Trophoblast cell (in vitro differentiated cells and primary cell): ENCODE measurements around the gene TESMIN.

Source experiments
- DNase-seq, 2 donors: peaks; one replicate each; pipeline ENCODE4 v3.0.0-alpha.2; 2016
- H2AFZ ChIP-seq: 2 replicates; pipeline ENCODE4 v1.6.1; 2013; ENCODE audit warnings: low read length, moderate library complexity, mild to moderate bottlenecking; ENCODE audit not compliant: insufficient read depth, poor library complexity
- H2AK5ac ChIP-seq: 2 replicates; pipeline ENCODE4 v1.6.1; 2013; ENCODE audit warnings: mild to moderate bottlenecking, low read length
- H2BK120ac ChIP-seq: 2 replicates; pipeline ENCODE4 v1.6.1; 2013; ENCODE audit warnings: low read length, mild to moderate bottlenecking, moderate library complexity; ENCODE audit not compliant: insufficient read depth, poor library complexity
- H2BK12ac ChIP-seq: 2 replicates; pipeline ENCODE4 v1.6.1; 2013; ENCODE audit warnings: mild to moderate bottlenecking, low read length, moderate library complexity
- H2BK5ac ChIP-seq: 2 replicates; pipeline ENCODE4 v1.6.1; 2013; ENCODE audit warnings: low read length, low read depth, moderate library complexity, mild to moderate bottlenecking; ENCODE audit not compliant: poor library complexity
- H3K14ac ChIP-seq: 2 replicates; pipeline ENCODE4 v1.6.1; 2013; ENCODE audit warnings: mild to moderate bottlenecking, low read length
- H3K18ac ChIP-seq: 2 replicates; pipeline ENCODE4 v1.6.1; 2013; ENCODE audit warnings: mild to moderate bottlenecking, low read length
- H3K23ac ChIP-seq: 2 replicates; pipeline ENCODE4 v1.6.1; 2013; ENCODE audit warnings: low read length
- H3K27ac ChIP-seq: 2 replicates; pipeline ENCODE4 v1.5.1; 2013; ENCODE audit warnings: low read depth, mild to moderate bottlenecking, inconsistent platforms, low read length, moderate library complexity
- H3K27me3 ChIP-seq: 2 replicates; pipeline ENCODE4 v1.6.1; 2013; ENCODE audit warnings: inconsistent platforms, mild to moderate bottlenecking, low read length, moderate library complexity; ENCODE audit not compliant: insufficient read depth
- H3K36me3 ChIP-seq, 2 experiments: 1 replicate in 1 of 2; 2 replicates in 1 of 2; pipeline ENCODE4 v1.6.1; 2013; ENCODE audit warnings: low read length in 2 of 2, mild to moderate bottlenecking in 2 of 2, moderate library complexity in 1 of 2; ENCODE audit not compliant: insufficient read depth in 2 of 2, control insufficient read depth in 1 of 2
- H3K4ac ChIP-seq: 2 replicates; pipeline ENCODE4 v1.6.1; 2013; ENCODE audit warnings: low read depth, mild to moderate bottlenecking, low read length, moderate library complexity
- H3K4me1 ChIP-seq, 2 experiments: 1 replicate in 1 of 2; 2 replicates in 1 of 2; pipeline ENCODE4 v1.6.1; 2013; ENCODE audit warnings: low read length in 2 of 2, mild to moderate bottlenecking in 2 of 2, moderate library complexity in 1 of 2; ENCODE audit not compliant: insufficient read depth in 2 of 2, control insufficient read depth in 1 of 2
- H3K4me2 ChIP-seq: 2 replicates; pipeline ENCODE4 v1.6.1; 2013; ENCODE audit warnings: inconsistent platforms, mild to moderate bottlenecking, low read length, moderate library complexity
- H3K4me3 ChIP-seq: 2 replicates; pipeline ENCODE4 v1.5.1; 2013; ENCODE audit warnings: mild to moderate bottlenecking, low read depth, low read length, inconsistent platforms
- H3K79me1 ChIP-seq: one replicate; pipeline ENCODE4 v1.6.1; 2013; ENCODE audit warnings: low read length
- H3K79me2 ChIP-seq: 2 replicates; pipeline ENCODE4 v1.6.1; 2013; ENCODE audit warnings: low read length, mild to moderate bottlenecking; ENCODE audit not compliant: control insufficient read depth, insufficient read depth, poor library complexity
- H3K9ac ChIP-seq: 2 replicates; pipeline ENCODE4 v1.6.1; 2013; ENCODE audit warnings: mild to moderate bottlenecking, low read length
- H3K9me3 ChIP-seq: 2 replicates; pipeline ENCODE4 v1.6.1; 2013; ENCODE audit warnings: low read depth, mild to moderate bottlenecking, control low read depth, inconsistent platforms, low read length; ENCODE audit not compliant: insufficient read depth
- H4K12ac ChIP-seq: 2 replicates; pipeline ENCODE4 v1.6.1; 2013; ENCODE audit warnings: low read depth, mild to moderate bottlenecking, low read length, moderate library complexity
- H4K8ac ChIP-seq: 2 replicates; pipeline ENCODE4 v1.6.1; 2013; ENCODE audit warnings: low read depth, mild to moderate bottlenecking, low read length, moderate library complexity
- H4K91ac ChIP-seq: one replicate; pipeline ENCODE4 v1.6.1; 2013; ENCODE audit warnings: low read depth, mild to moderate bottlenecking, low read length, moderate library complexity
- WGBS: extraction: QIAGEN DNeasy Blood & Tissue Kit; methylation state at CpG from one replicate; pipeline ENCODE4 v1.1.7; 2013; ENCODE audit warnings: missing lambda C conversion rate; ENCODE audit not compliant: insufficient read length, insufficient coverage; ENCODE audit errors: extremely low coverage; 5-methylcytosine and 5-hydroxymethylcytosine counted together

TESMIN gene

DNA sequence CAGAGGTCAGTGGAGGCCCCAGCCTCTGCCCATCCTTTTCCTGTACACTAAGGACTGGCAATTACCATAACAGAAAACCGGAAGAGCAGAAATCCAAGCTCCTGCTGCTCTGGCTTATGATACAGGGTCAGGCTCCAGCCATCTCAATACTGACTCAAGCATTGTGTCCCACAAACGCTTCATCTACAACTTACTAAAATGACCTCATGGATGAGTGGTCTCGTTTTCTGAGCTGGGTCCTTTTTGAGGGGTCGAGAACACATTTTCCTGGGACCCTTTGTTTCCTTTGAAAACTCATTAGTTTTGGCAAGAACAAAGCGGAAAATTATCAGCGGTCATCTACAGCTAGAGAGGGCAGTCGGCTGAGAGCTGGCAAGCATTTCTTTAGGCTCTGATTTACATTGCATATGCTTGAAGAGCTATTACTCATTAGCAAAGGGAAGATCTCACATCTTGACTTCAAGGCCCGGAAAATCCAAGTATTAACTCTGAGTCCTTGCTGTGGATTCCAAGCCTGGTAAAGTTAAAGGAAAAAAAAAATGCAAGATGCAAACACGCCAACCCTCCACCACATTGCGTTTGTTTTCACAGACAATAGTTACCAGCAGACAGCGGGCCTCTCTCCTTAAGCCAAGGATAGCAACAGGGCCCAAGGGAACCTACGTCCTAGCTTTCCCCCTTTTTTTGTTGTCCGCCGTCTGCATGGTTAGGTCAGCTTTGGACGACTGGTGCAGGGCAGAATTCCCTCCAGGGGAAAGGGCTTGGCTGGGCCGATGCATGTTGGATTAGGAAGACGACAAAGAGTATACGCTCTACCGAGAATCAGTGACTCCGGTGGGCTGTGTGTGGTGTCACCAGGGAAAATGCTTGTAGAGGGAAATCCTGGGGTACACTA lies 1.8 kb downstream of the TESMIN start:
- peak overlapping the region; percentile 49 for H3K4me2 ChIP-seq
- no peak overlapping the region for H2BK120ac ChIP-seq
- no peak overlapping the region for H2AFZ ChIP-seq
- no CpG with 5 or more reads among the region's 20 CpGs for WGBS
- peak in 1 of 2 donors; percentile 43 for DNase-seq
- H3K18ac ChIP-seq: no peak overlapping the region
- no peak overlapping the region for H3K27ac ChIP-seq
- H2AK5ac ChIP-seq: peak overlapping the region; percentile 38
- no peak overlapping the region for H3K23ac ChIP-seq
- no peak overlapping the region for H4K91ac ChIP-seq
- H3K9ac ChIP-seq: no peak overlapping the region
- no peak overlapping the region for H3K4me3 ChIP-seq
- H3K14ac ChIP-seq: no peak overlapping the region
- no peak overlapping the region for H2BK12ac ChIP-seq
- H4K8ac ChIP-seq: no peak overlapping the region
- no peak overlapping the region for H2BK5ac ChIP-seq
- no peaks in the 10 kb centered on the region for H3K79me2 ChIP-seq
- no peaks in the 10 kb centered on the region for H3K9me3 ChIP-seq
- H3K79me1 ChIP-seq: peaks cover 1% of the 10 kb centered on the region
- no peak overlapping the region for H4K12ac ChIP-seq
- H3K4me1 ChIP-seq: peaks cover 0 to 7% of the 10 kb centered on the region in 2 experiments
- no peaks in the 10 kb centered on the region for H3K36me3 ChIP-seq
- H3K4ac ChIP-seq: no peak overlapping the region
- H3K27me3 ChIP-seq: no peaks in the 10 kb centered on the region

DNA sequence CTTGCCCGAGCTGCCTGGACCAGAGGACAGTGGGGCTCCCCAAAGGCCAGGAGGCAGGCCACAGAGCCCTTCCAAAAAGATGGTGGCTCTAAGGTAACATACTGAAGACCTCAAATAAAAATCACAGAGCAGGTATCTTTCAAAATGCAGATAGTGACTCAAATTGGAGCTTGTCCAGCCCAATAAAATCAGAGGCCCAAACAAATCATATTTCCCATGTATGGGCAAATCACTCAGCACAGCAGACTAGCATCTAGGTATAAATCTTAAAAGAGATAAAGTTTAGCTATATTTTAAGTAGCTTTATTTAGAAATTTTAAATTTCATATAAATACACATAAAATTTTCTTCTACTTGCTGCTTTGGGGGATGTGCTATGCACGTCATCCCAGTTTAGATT lies 3.3 kb downstream of the TESMIN start:
- H3K23ac ChIP-seq: no peak overlapping the region
- no peaks in the 10 kb centered on the region for H3K36me3 ChIP-seq
- no peak overlapping the region for H2BK5ac ChIP-seq
- no peak overlapping the region for H3K18ac ChIP-seq
- no peak overlapping the region for H3K4me3 ChIP-seq
- no peak overlapping the region for H3K27ac ChIP-seq
- no peaks in the 10 kb centered on the region for H3K27me3 ChIP-seq
- no peak overlapping the region for H4K12ac ChIP-seq
- H3K4me2 ChIP-seq: no peak overlapping the region
- no CpG with 5 or more reads among the region's 2 CpGs for WGBS
- H3K14ac ChIP-seq: no peak overlapping the region
- no peak overlapping the region for H3K9ac ChIP-seq
- H4K91ac ChIP-seq: no peak overlapping the region
- H4K8ac ChIP-seq: no peak overlapping the region
- no peaks in the 10 kb centered on the region for H3K79me2 ChIP-seq
- peaks cover 1% of the 10 kb centered on the region for H3K79me1 ChIP-seq
- no peak overlapping the region for H2AFZ ChIP-seq
- DNase-seq: no peak
- no peak overlapping the region for H2BK12ac ChIP-seq
- no peak overlapping the region for H3K4ac ChIP-seq
- H2AK5ac ChIP-seq: no peak overlapping the region
- H3K4me1 ChIP-seq: peaks cover 0 to 7% of the 10 kb centered on the region in 2 experiments
- H3K9me3 ChIP-seq: no peaks in the 10 kb centered on the region
- H2BK120ac ChIP-seq: no peak overlapping the region

DNA sequence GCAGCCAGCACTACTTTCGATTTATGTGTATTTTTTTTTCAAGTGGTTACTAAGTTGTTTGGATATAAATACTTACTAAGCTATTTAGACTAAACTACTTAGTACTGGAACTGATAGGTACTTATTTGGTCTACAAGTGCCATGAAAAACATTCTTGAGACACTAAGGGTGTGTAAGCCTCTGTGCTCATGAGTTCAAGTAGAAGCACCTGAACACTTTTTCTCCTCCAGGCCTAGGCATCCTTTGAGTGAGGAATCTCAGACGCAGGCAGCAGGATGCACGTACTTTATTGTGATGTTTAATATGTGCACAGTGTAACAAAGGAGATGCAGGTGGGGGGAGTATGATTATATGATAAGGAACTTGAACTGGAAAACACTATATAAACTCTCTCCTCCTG lies 7.8 kb downstream of the TESMIN start:
- Histone ChIP-seq H3K79me1 (no peaks in the 10 kb centered on the region), H3K4me2 (no peak overlapping the region), H2BK5ac (no peak overlapping the region), H3K27ac (no peak overlapping the region), H3K14ac (no peak overlapping the region), H2BK120ac (no peak overlapping the region), H3K23ac (no peak overlapping the region), H3K4me3 (no peak overlapping the region), H3K27me3 (no peaks in the 10 kb centered on the region), H3K79me2 (no peaks in the 10 kb centered on the region), H3K9me3 (peaks cover 1% of the 10 kb centered on the region), H3K36me3 (no peaks in the 10 kb centered on the region), H3K4me1 (no peaks in the 10 kb centered on the region), H3K9ac (no peak overlapping the region), H3K4ac (no peak overlapping the region), H2BK12ac (no peak overlapping the region), H4K12ac (no peak overlapping the region), H2AFZ (no peak overlapping the region), H3K18ac (no peak overlapping the region), H4K8ac (no peak overlapping the region), H4K91ac (no peak overlapping the region), H2AK5ac (no peak overlapping the region)
- no peak for DNase-seq
- WGBS: no CpG with 5 or more reads among the region's 3 CpGs

DNA sequence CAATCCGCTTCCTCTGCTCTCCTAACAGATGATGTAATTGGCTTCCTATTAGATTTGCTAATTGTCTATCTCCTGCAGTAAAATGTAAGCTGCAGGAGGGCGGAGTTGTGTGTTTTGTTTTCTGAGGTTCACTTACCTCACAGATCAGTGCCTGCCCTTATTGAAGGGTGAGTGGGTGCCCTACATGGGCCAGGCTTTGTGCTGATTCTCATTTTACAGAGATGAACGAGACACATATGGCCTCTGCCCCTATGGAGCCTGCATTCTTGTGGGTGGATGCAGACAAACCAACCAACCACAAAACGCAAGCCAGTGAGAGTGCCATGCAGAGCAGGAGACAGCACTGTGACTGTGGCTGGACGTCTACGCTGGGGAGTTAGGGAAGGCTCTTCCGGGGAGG lies 9.9 kb downstream of the TESMIN start:
- DNase-seq: no peak

More for the DNA sequence above, 9.9 kb downstream of the TESMIN start:
- Histone ChIP-seq H3K14ac (no peak overlapping the region), H3K27me3 (no peaks in the 10 kb centered on the region), H2BK5ac (no peak overlapping the region), H2AK5ac (no peak overlapping the region), H3K27ac (no peak overlapping the region), H3K4me2 (no peak overlapping the region), H3K23ac (no peak overlapping the region), H3K4me1 (no peaks in the 10 kb centered on the region), H4K12ac (no peak overlapping the region), H3K36me3 (no peaks in the 10 kb centered on the region), H3K9me3 (peaks cover 1% of the 10 kb centered on the region), H4K91ac (no peak overlapping the region), H3K4me3 (no peak overlapping the region), H3K4ac (no peak overlapping the region), H3K9ac (no peak overlapping the region), H2BK12ac (no peak overlapping the region), H3K79me1 (no peaks in the 10 kb centered on the region), H2AFZ (no peak overlapping the region), H3K79me2 (no peaks in the 10 kb centered on the region), H2BK120ac (no peak overlapping the region), H4K8ac (no peak overlapping the region), H3K18ac (no peak overlapping the region)
- WGBS: no CpG with 5 or more reads among the region's 7 CpGs
